GM23338 (cell line): ENCODE data around the gene RAB20. TPM values are rescaled to one million over a fixed set of nuclear protein-coding genes. Genes with fewer than 3 reads are reported as not detected.

Experiments used
- ATAC-seq: fragments of 200-7000 bp; cut with Tn5 transposase; 3 replicates; pipeline ENCODE4 v1.9.1; 2020
- DNase-seq: peaks from one replicate; pipeline ENCODE4 v3.0.0-alpha.2; 2015; ENCODE audit warnings: low spot score
- H2AFZ ChIP-seq: fragments of 200-600 bp; sonication (generic); 2 replicates; pipeline ENCODE4 v1.8.0; 2016; ENCODE audit warnings: antibody characterized with exemption, mild to moderate bottlenecking, moderate library complexity
- H3F3A ChIP-seq: fragments of 200-600 bp; sonication (generic); replicated peaks from 2 replicates; pipeline ENCODE4 v1.8.0; 2017; ENCODE audit warnings: antibody characterized with exemption, mixed run types, low read depth
- H3K27ac ChIP-seq: fragments of 200-600 bp; sonication (generic); 2 replicates; pipeline ENCODE4 v1.6.1; 2016; ENCODE audit warnings: low read depth
- H3K27me3 ChIP-seq: fragments of 200-600 bp; sonication (generic); 2 replicates; pipeline ENCODE4 v1.8.0; 2016; ENCODE audit warnings: mild to moderate bottlenecking, mixed run types, moderate library complexity; ENCODE audit not compliant: insufficient read depth
- H3K36me3 ChIP-seq: fragments of 200-600 bp; sonication (generic); 2 replicates; pipeline ENCODE4 v1.8.0; 2016; ENCODE audit warnings: mild to moderate bottlenecking; ENCODE audit not compliant: insufficient read depth
- H3K4me1 ChIP-seq: fragments of 200-600 bp; sonication (generic); 2 replicates; pipeline ENCODE4 v1.8.0; 2016; ENCODE audit warnings: mild to moderate bottlenecking, moderate library complexity; ENCODE audit not compliant: insufficient read depth
- H3K4me2 ChIP-seq: fragments of 200-600 bp; sonication (generic); 2 replicates; pipeline ENCODE4 v1.7.1; 2017; ENCODE audit warnings: mixed run types
- H3K4me3 ChIP-seq: fragments of 200-600 bp; sonication (generic); 2 replicates; pipeline ENCODE4 v1.6.1; 2016; ENCODE audit warnings: mixed run types
- H3K79me2 ChIP-seq: fragments of 200-600 bp; sonication (generic); replicated peaks from 2 replicates; pipeline ENCODE4 v1.8.0; 2017; ENCODE audit warnings: mild to moderate bottlenecking; ENCODE audit not compliant: insufficient read depth
- H3K9me2 ChIP-seq: fragments of 200-600 bp; sonication (generic); 2 replicates; pipeline ENCODE4 v1.8.0; 2017; ENCODE audit not compliant: insufficient read depth
- H4K20me1 ChIP-seq: fragments of 200-600 bp; sonication (generic); replicated peaks from 2 replicates; pipeline ENCODE4 v1.8.0; 2017; ENCODE audit warnings: mild to moderate bottlenecking; ENCODE audit not compliant: insufficient read depth
- H3K27ac Mint-ChIP-seq: 2 replicates; pipeline ENCODE4 v1.8.0; 2020; ENCODE audit warnings: inconsistent platforms, mild to moderate bottlenecking, moderate library complexity, mixed read lengths
- H3K27me3 Mint-ChIP-seq: 3 replicates; pipeline ENCODE4 v1.8.0; 2022; ENCODE audit warnings: low read depth, mild to moderate bottlenecking, moderate library complexity, mixed read lengths, inconsistent platforms; ENCODE audit not compliant: insufficient read depth, poor library complexity
- H3K36me3 Mint-ChIP-seq: 3 replicates; pipeline ENCODE4 v1.8.0; 2021; ENCODE audit warnings: low read depth, mild to moderate bottlenecking, inconsistent platforms, moderate library complexity, mixed read lengths
- H3K4me1 Mint-ChIP-seq: 3 replicates; pipeline ENCODE4 v1.8.0; 2020; ENCODE audit warnings: mild to moderate bottlenecking, inconsistent platforms, mixed read lengths
- H3K4me3 Mint-ChIP-seq: 3 replicates; pipeline ENCODE4 v1.8.0; 2021; ENCODE audit warnings: moderate library complexity, mild to moderate bottlenecking, inconsistent platforms, mixed read lengths
- H3K9me3 Mint-ChIP-seq: 3 replicates; pipeline ENCODE4 v1.8.0; 2020; ENCODE audit warnings: moderate library complexity, mild to moderate bottlenecking, inconsistent platforms, mixed read lengths
- CTCF ChIP-seq, 2 experiments: fragments of 200-600 bp in 1 of 2; sonication (generic) in 1 of 2; conservative IDR thresholded peaks; 2 replicates each; pipeline versions ENCODE4 v1.5.1 to v1.6.1; 2016 to 2017; ENCODE audit warnings: antibody characterized with exemption in 2 of 2, low read depth in 2 of 2, mild to moderate bottlenecking in 2 of 2, moderate library complexity in 1 of 2
- ETS1 ChIP-seq: IDR thresholded peaks from 2 replicates; pipeline ENCODE4 v1.6.1; 2016; ENCODE audit warnings: antibody characterized with exemption
- EZH2 ChIP-seq: fragments of 200-600 bp; sonication (generic); IDR thresholded peaks from one replicate; pipeline ENCODE4 v1.8.0; 2017; ENCODE audit warnings: antibody characterized with exemption, mild to moderate bottlenecking, low read depth; ENCODE audit not compliant: unreplicated experiment
- EZH2phosphoT487 ChIP-seq: fragments of 200-600 bp; sonication (generic); IDR thresholded peaks from one replicate; pipeline ENCODE4 v1.8.1; 2018; ENCODE audit warnings: antibody characterized with exemption; ENCODE audit not compliant: unreplicated experiment
- JUNB ChIP-seq: IDR thresholded peaks from one replicate; pipeline ENCODE4 v1.6.1; 2016; ENCODE audit warnings: antibody characterized with exemption; ENCODE audit not compliant: unreplicated experiment
- POLR2AphosphoS5 ChIP-seq: IDR thresholded peaks from 2 replicates; pipeline ENCODE4 v1.6.1; 2016; ENCODE audit warnings: antibody characterized with exemption, low read depth
- REST ChIP-seq: IDR thresholded peaks from one replicate; pipeline ENCODE4 v1.6.1; 2018; ENCODE audit warnings: antibody characterized with exemption; ENCODE audit not compliant: unreplicated experiment
- ZNF114 ChIP-seq: fragments of 250-450 bp; sonication (Bioruptor Pico); IDR thresholded peaks from 2 replicates; pipeline ENCODE4 v1.5.0; 2020; ENCODE audit warnings: mild to moderate bottlenecking, moderate library complexity
- ZNF462 ChIP-seq: fragments of 250-450 bp; sonication (Bioruptor Pico); IDR thresholded peaks from 2 replicates; pipeline ENCODE4 v1.5.0; 2020; ENCODE audit warnings: mild to moderate bottlenecking, moderate library complexity
- polyA plus RNA-seq: library from polyadenylated mRNA; unstranded; fragments of >200 nt; fragmentation: Nextera tagmentation; extraction: Ambion mirVana; gene quantifications from 2 replicates; pipeline ENCODE4 v1.2.1, GENCODE V29; 2016
- total RNA-seq: library from RNA; depleted of rRNA; stranded (reverse); fragments of >200 nt; shearing (Covaris generic); gene quantifications from 2 replicates; pipeline ENCODE4 v1.2.3, GENCODE V29; 2014

The RAB20 gene
- total and polyA plus RNA-seq, 2 experiments from 2014 or later = 12.3 to 26.6 TPM

GRCh38 chr13:110570886-110571285 is 9.4 kb upstream of the RAB20 start:
- Mint-ChIP-seq H3K4me3 (no peak overlapping the region), H3K4me1 (peaks cover 19% of the 10 kb centered on the region), H3K36me3 (no peaks in the 10 kb centered on the region), H3K27ac (no peak overlapping the region), H3K27me3 (peaks cover 17% of the 10 kb centered on the region), H3K9me3 (no peaks in the 10 kb centered on the region)
- TF ChIP-seq ETS1 = no peak
- no peak for TF ChIP-seq ZNF462
- no peak for TF ChIP-seq POLR2AphosphoS5
- TF ChIP-seq EZH2 = no peak
- TF ChIP-seq CTCF (conservative IDR thresholded peaks at IDR 0.05; ENCODE audit: low read depth in 2 of 2) = no peak
- no peak for TF ChIP-seq ZNF114 (CRISPR knock-in tag)
- no peak for TF ChIP-seq EZH2phosphoT487
- TF ChIP-seq REST = no peak
- TF ChIP-seq JUNB = no peak
- Histone ChIP-seq H3K4me3 (no peak overlapping the region), H3K79me2 (no peaks in the 10 kb centered on the region), H3K4me1 (no peaks in the 10 kb centered on the region; the same call in 1 of the 2 replicates), H3K27me3 (no peaks in the 10 kb centered on the region), H2AFZ (no peak overlapping the region), H3K27ac (no peak overlapping the region), H3K36me3 (no peaks in the 10 kb centered on the region), H3K9me2 (no peaks in the 10 kb centered on the region), H3F3A (no peaks in the 10 kb centered on the region), H3K4me2 (no peak overlapping the region), H4K20me1 (no peaks in the 10 kb centered on the region)
- ATAC-seq (no peak), DNase-seq (no peak)
